ENCODE data around the gene VAC14.

DNA sequence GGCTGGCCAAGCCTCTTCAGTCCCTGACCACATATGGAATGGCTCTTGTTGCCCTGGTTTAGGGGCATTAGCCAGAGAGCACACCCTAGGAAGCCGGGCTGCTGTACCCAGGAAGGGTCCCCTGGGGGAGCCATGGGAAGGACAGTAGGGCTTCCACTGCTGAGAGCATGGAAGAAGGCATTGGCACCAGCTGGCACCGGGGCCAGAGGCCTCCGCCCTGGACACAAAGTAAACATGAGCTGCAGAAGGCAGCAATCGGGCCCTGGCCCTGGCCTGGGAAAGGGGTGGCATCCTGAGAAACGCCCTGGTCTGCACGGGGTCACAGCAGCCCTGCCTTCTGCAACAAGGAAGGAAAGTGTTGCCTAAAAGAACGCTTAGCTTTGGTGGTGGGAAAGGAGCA is 49.4 kb downstream of the VAC14 start:
- TF ChIP-seq, protein P1, sequence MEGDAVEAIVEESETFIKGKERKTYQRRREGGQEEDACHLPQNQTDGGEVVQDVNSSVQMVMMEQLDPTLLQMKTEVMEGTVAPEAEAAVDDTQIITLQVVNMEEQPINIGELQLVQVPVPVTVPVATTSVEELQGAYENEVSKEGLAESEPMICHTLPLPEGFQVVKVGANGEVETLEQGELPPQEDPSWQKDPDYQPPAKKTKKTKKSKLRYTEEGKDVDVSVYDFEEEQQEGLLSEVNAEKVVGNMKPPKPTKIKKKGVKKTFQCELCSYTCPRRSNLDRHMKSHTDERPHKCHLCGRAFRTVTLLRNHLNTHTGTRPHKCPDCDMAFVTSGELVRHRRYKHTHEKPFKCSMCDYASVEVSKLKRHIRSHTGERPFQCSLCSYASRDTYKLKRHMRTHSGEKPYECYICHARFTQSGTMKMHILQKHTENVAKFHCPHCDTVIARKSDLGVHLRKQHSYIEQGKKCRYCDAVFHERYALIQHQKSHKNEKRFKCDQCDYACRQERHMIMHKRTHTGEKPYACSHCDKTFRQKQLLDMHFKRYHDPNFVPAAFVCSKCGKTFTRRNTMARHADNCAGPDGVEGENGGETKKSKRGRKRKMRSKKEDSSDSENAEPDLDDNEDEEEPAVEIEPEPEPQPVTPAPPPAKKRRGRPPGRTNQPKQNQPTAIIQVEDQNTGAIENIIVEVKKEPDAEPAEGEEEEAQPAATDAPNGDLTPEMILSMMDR (IDR thresholded peaks at IDR 0.05; ENCODE audit: low read length), result no peak
- no peak for TF ChIP-seq EZH2 (IDR thresholded peaks at IDR 0.05; ENCODE audit: borderline replicate concordance, low read length)

Measured in OCI-LY1 (cell line).